Caco-2 (cell line): ENCODE results near the gene ORAI3. TPM values are rescaled to one million over a fixed set of nuclear protein-coding genes. Genes with fewer than 3 reads are reported as not detected.

Source experiments
- BruUV-seq: library from RNA; stranded (reverse); fragments of 400-500 nt; replicated peaks from 2 replicates; lab custom pipeline; 2021; lab: Mats Ljungman, UMichigan
- CTCF ChIA-PET: fragments of 300-600 bp; sonication (Branson Sonifier 250); formaldehyde crosslinking; loops from one replicate; lab custom pipeline; 2022; ENCODE audit warnings: antibody characterized with exemption; lab: Charles Lee
- POLR2A ChIA-PET: fragments of 300-600 bp; sonication (Branson Sonifier 250); formaldehyde crosslinking; loops from one replicate; lab custom pipeline; 2022; ENCODE audit warnings: antibody characterized with exemption; lab: Charles Lee
- DNase-seq, 2 experiments: peaks; one replicate each; pipeline versions ENCODE4 v3.0.0 to v3.0.0-alpha.2; 2020 to 2022
- H3K27me3 ChIP-seq: replicated peaks from 2 replicates; pipeline ENCODE4 v1.6.0; 2011; ENCODE audit warnings: low read length; ENCODE audit not compliant: control insufficient read depth, insufficient read depth
- H3K36me3 ChIP-seq: 2 replicates; pipeline ENCODE4 v1.5.1; 2011; ENCODE audit warnings: low read length; ENCODE audit not compliant: control insufficient read depth, insufficient read depth
- H3K4me1 ChIP-seq: fragments of 250-450 bp; sonication (Bioruptor Pico); 2 replicates; pipeline ENCODE4 v1.5.1; 2020; ENCODE audit warnings: mild to moderate bottlenecking
- H3K4me3 ChIP-seq: 2 replicates; pipeline ENCODE4 v1.5.1; 2011; ENCODE audit warnings: low read depth, mild to moderate bottlenecking, control low read depth, low read length
- H3K9me3 ChIP-seq: fragments of 250-450 bp; sonication (Bioruptor Pico); 2 replicates; pipeline ENCODE4 v1.5.1; 2020; ENCODE audit warnings: mild to moderate bottlenecking, moderate library complexity
- H3K27ac Mint-ChIP-seq: one replicate; pipeline ENCODE4 v1.8.0; 2022; ENCODE audit warnings: mixed read lengths; ENCODE audit not compliant: unreplicated experiment
- H3K27me3 Mint-ChIP-seq: one replicate; pipeline ENCODE4 v1.8.0; 2022; ENCODE audit warnings: mixed read lengths; ENCODE audit not compliant: insufficient read depth, unreplicated experiment
- H3K36me3 Mint-ChIP-seq: one replicate; pipeline ENCODE4 v1.8.0; 2022; ENCODE audit warnings: mild to moderate bottlenecking, mixed read lengths; ENCODE audit not compliant: insufficient read depth, unreplicated experiment
- H3K4me1 Mint-ChIP-seq: one replicate; pipeline ENCODE4 v1.8.0; 2022; ENCODE audit warnings: low read depth, mixed read lengths; ENCODE audit not compliant: unreplicated experiment
- H3K4me3 Mint-ChIP-seq: one replicate; pipeline ENCODE4 v1.8.0; 2022; ENCODE audit warnings: mild to moderate bottlenecking, moderate library complexity, mixed read lengths; ENCODE audit not compliant: unreplicated experiment
- H3K9me3 Mint-ChIP-seq: one replicate; pipeline ENCODE4 v1.8.0; 2022; ENCODE audit warnings: mixed read lengths; ENCODE audit not compliant: unreplicated experiment
- CTCF ChIP-seq, 2 experiments: fragments of 200-600 bp in 1 of 2; IDR thresholded peaks; 1 replicate in 1 of 2; 2 replicates in 1 of 2; pipeline versions ENCODE4 v1.5.1 to v1.8.0; 2011 to 2022; ENCODE audit warnings: antibody characterized with exemption in 1 of 2, control low read depth in 1 of 2, inconsistent platforms in 1 of 2, low read depth in 1 of 2, low read length in 1 of 2, mild to moderate bottlenecking in 1 of 2, moderate library complexity in 1 of 2; ENCODE audit not compliant: insufficient read depth in 1 of 2, severe bottlenecking in 1 of 2, unreplicated experiment in 1 of 2
- intact Hi-C: fragments of 100-400 bp; cut with micrococcal nuclease; formaldehyde crosslinking; loops from one replicate; pipeline ENCODE4 v1.10.0; 2022; ENCODE audit not compliant: unreplicated experiment
- total RNA-seq: library from RNA; stranded (reverse); gene quantifications from 2 replicates; pipeline ENCODE4 v1.2.3, GENCODE V29; 2022

The ORAI3 gene
- total RNA-seq, 1 experiment from 2014 or later = 4.7 TPM

- no peaks in the 10 kb centered on the region for H3K27me3 ChIP-seq
- no peaks in the 10 kb centered on the region for H3K4me1 ChIP-seq
- no peaks in the 10 kb centered on the region for H3K9me3 ChIP-seq
- Mint-ChIP-seq H3K27ac (no peak overlapping the region), H3K9me3 (no peaks in the 10 kb centered on the region), H3K36me3 (peaks cover 17% of the 10 kb centered on the region), H3K4me3 (no peak overlapping the region), H3K27me3 (no peaks in the 10 kb centered on the region), H3K4me1 (no peaks in the 10 kb centered on the region)
- peaks cover 3% of the 10 kb centered on the region for H3K36me3 ChIP-seq
- ChIA-PET CTCF (interaction anchor here (1.7 kb wide), 1 partner anchor 13 kb away, joined by 17 read pairs; no protein-coding TSS in a partner anchor), POLR2A (no interaction called here)
- no TSS peak for BruUV-seq
- TF ChIP-seq CTCF (IDR thresholded peaks at IDR 0.05; ENCODE audit: insufficient read depth in 1 of 2, low read depth in 1 of 2, low read length in 1 of 2, severe bottlenecking in 1 of 2, unreplicated experiment in 1 of 2) = no peak
- DNase-seq = no peak
- H3K4me3 ChIP-seq = no peak overlapping the region
- intact Hi-C loops = loop anchor here (10.0 kb wide), 1 partner anchor 274 kb away; the partner anchor contains the start of genes FBRS and PRR14
Observed at GRCh38 chr16:30929167-30929566, 19.7 kb upstream of the ORAI3 start.

- no peak overlapping the region for H3K27ac Mint-ChIP-seq
- H3K9me3 Mint-ChIP-seq = no peaks in the 10 kb centered on the region
- intact Hi-C loops = no loop called here
- H3K4me3 ChIP-seq = no peak overlapping the region
- H3K27me3 ChIP-seq = no peaks in the 10 kb centered on the region
- no peaks in the 10 kb centered on the region for H3K27me3 Mint-ChIP-seq
- DNase-seq = no peak
- BruUV-seq = no TSS peak
- H3K9me3 ChIP-seq = no peaks in the 10 kb centered on the region
- H3K4me1 ChIP-seq = no peaks in the 10 kb centered on the region
- CTCF ChIA-PET = no interaction called here
- no peaks in the 10 kb centered on the region for H3K4me1 Mint-ChIP-seq
- H3K4me3 Mint-ChIP-seq = no peak overlapping the region
- POLR2A ChIA-PET = no interaction called here
- no peak for TF ChIP-seq CTCF (IDR thresholded peaks at IDR 0.05; ENCODE audit: insufficient read depth in 1 of 2, low read depth in 1 of 2, low read length in 1 of 2, severe bottlenecking in 1 of 2, unreplicated experiment in 1 of 2)
- H3K36me3 Mint-ChIP-seq = peaks cover 19% of the 10 kb centered on the region
- peaks cover 3% of the 10 kb centered on the region for H3K36me3 ChIP-seq
Observed at GRCh38 chr16:30930160-30930571, 18.7 kb upstream of the ORAI3 start.

- CTCF ChIA-PET = no interaction called here
- Mint-ChIP-seq H3K4me1 (no peaks in the 10 kb centered on the region), H3K36me3 (peaks cover 26% of the 10 kb centered on the region), H3K4me3 (no peak overlapping the region), H3K27me3 (no peaks in the 10 kb centered on the region), H3K9me3 (no peaks in the 10 kb centered on the region), H3K27ac (no peak overlapping the region)
- H3K4me3 ChIP-seq = no peak overlapping the region
- H3K27me3 ChIP-seq = no peaks in the 10 kb centered on the region
- H3K4me1 ChIP-seq = no peaks in the 10 kb centered on the region
- H3K36me3 ChIP-seq = peaks cover 3% of the 10 kb centered on the region
- BruUV-seq = no TSS peak
- no peaks in the 10 kb centered on the region for H3K9me3 ChIP-seq
- no peak for DNase-seq
- POLR2A ChIA-PET = no interaction called here
- intact Hi-C loops = no loop called here
- no peak for TF ChIP-seq CTCF (IDR thresholded peaks at IDR 0.05; ENCODE audit: insufficient read depth in 1 of 2, low read depth in 1 of 2, low read length in 1 of 2, severe bottlenecking in 1 of 2, unreplicated experiment in 1 of 2)
Observed at GRCh38 chr16:30931068-30931650, 17.7 kb upstream of the ORAI3 start.
